Stimulated activated CD4-positive, alpha-beta T cell treated with anti-CD3 and anti-CD28 coated beads, Interleukin-1b, Interleukin-23, amount 100 ng/mL, for 48 hours (primary cell): Measurements from ENCODE around the gene SYNGR3.

Experiments used
- DNase-seq: peaks from one replicate; pipeline ENCODE4 v3.0.0-alpha.2; 2020

Gene SYNGR3

DNA sequence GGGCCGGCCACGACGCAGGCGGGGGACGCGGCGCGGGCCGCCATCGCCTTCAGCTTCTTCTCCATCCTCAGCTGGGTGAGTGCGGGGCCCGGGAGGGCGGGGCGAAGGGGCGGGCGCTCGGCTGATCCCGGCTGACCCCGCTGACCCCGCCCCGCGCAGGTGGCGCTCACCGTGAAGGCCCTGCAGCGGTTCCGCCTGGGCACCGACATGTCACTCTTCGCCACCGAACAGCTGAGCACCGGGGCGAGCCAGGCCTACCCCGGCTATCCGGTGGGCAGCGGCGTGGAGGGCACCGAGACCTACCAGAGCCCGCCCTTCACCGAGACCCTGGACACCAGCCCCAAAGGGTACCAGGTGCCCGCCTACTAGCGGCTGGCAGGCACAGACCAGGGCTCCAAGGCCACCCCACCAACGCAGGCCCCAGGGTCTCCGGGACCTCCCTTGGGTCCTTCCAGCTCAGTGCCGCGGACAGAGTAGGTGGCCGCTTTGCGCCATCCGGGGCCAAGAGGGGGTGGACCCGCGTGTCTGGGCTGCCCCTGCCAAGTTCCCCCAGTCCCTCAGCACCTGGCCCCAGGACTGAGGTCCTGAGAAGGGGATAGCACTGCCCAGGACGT, 3.0 kb downstream of the SYNGR3 start:
- no peak for DNase-seq

- peak; percentile 67 for DNase-seq
Measured at GRCh38 chr16:1993731-1994131, 4.0 kb downstream of the SYNGR3 start.

DNA sequence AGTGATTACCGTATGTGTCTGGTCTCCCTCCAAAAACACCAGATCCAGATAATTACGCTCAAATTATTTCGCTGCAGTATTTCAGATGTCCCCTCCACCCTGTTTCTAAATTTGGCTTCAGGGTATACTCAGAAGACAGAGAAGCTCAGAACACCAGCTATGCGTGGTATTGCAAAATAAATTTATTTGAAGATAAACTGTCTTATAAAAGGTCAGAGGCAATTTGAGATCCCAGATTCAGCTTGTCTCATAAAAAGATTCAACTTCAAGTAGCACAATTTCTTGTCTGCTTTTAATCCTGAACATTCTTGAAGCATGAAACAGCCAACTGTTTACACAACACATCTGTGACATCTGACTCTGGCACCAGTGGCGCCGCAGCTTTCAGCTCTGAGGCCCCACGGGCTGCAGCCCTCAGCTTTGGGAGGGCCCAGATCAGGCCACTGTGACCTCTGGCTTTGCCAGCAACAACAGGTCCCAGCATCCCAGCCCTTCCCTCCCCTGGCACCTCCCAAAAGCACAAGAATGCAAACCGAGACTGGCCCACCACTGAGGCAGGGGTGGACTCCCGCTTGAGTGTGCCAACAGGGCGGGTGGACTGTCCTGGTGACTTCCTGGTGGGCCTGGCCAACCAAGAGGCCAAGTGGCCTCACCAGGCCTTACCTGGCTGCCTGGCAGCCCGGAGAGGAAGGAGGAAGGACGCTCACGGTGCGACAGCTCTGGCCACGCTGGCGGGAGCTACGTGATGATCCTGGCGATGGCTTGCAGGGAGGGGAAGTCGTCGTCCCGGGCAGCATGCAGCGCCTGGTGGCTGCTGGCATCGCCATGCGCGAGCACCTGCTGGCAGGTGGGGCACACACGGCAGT, 8.0 kb downstream of the SYNGR3 start:
- DNase-seq = no peak

- no peak for DNase-seq
Measured at GRCh38 chr16:1998360-1998835, 8.6 kb downstream of the SYNGR3 start.

GRCh38 chr16:1998852-1999801, 9.4 kb downstream of the SYNGR3 start:
- no peak for DNase-seq

DNA sequence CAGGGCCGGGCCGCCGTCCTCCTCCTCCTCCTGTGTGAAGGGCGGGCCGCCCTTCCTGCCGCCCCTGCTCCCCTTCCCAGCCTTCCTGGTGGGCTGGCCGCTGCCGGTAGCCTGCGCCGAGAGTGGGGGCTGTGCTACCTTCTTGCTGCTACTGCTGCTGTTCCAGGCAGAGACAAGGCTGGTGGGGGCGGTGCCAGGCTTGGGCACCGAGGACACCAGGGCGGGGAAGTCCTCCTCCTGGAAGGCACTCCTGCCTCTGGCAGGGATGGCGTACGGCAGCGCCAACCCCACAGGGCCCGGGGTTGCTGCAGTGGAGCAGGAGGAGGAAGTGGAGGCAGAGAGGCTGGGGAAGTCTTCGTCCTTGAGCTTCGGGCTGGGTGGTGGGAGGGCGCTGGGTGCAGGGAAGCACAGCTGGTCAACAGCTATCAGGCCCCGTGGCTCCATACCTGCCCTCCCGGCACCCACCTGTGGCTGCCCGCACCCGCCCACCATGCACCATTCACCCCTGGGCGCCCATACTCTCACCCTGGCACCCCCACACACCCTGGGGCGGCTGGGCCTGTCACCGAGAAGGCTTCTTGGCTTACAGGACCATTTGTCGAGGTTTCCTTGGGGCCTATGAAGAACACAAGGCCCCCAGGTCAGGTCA, 10.2 kb downstream of the SYNGR3 start:
- no peak for DNase-seq

- no peak for DNase-seq
Measured at GRCh38 chr16:2001035-2001434, 11.3 kb downstream of the SYNGR3 start.

GRCh38 chr16:2001456-2002355, 11.9 kb downstream of the SYNGR3 start:
- DNase-seq = no peak

DNA sequence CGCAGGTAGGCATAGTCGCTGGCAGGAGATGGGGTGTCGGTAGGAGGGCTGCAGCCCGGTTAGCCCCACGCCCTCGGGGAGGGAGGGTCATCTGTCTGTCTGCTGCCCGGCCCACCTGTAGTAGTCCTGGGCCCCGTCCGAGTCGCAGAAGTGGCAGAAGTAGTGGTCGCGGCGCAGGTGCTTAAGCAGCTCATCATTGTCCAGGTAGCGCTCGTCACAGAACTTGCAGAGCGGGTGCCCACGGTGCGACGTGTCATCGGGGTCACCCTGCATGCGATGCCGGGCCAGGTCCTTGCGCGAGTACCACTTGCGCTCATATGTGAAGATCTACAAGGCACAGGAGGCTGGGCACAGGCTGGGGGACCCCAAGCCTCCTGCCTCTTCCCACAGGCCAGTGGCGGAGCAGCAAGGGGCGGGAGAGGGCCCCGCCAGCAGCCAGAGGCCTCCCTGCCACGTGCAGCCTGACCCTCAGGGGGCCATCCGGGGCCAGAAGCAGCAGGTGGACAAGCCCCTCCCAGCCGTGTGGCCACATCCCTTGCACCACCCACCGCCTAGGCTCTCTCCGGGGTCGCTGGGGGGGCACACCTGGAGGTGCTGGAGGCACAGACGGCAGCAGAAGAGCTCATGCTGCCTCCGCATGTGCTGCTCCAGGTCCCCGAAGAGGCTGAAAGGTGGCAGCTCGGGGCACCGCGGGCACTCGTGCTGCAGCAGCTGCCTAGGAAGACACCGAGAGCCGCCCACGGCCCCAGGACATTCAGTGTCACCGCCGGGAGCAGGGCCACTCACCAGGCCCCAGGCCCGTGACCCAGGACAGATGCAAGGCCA, 12.8 kb downstream of the SYNGR3 start:
- DNase-seq = no peak

DNA sequence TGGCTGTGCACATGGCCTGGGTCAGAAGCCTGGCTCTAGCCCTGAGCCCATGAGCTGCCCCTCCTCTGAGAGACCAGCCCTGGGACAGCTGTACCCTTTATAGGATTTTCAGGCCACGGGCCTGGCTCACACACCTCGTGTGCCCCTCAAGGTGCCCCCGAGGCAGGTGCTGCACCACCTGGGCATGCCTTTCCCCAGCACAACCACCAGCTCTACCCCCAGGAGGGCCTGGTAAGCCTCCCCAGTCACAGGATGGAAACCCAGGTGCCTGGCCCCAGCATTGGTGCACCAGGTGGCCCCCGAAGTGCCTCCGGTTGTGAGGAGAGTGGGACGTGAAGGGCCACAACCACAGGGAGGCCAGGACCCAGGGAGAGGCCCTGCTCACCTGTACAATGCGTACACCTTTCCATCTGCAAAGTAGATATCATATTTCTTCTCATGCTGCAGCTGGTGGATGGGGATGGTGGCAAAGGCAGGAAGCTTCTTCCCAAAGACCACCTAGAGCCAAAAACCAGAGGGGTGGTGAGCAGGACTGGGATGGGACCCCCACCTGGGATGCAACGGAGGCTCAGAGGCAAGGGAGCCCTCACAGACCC, 13.6 kb downstream of the SYNGR3 start:
- DNase-seq = no peak

DNA sequence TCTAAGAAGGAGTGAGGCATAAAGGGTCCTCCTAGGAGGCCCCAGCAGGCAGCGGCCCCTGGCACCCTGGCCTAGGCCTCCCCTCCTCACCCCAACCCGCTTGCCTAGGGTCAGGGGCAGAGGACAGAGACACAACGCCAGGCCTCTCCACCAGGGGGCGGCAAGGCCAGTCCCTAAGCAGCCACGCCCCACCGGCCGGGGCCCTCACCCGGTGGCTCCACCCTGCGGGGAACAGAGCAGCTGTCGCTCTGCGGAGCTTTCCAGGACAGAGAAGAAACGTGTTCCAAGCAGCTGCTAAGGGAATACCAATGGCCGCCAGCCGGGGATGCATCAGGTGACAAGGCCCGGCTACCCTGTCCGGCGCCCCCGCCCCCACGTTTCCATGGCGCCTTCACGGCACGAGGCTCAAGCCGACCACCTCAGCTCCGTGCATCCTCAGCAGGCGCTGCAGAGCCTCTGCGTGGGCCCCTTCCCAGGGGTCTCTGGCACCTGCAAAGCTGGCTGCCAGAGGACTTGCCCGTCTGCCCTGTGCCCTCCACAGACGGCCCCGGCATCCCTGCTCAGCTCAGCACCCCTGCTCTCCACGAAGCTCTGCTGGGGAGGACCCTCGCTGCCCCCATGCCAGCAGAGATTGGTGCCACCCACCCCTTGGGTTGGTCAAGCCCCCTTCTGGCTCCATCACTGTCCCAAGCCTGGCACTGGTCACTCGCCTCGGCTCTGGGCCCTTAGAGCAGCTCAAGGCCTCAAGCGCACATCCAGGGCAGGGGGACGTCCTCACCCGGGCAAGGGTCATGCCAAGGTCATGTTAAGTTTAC, 14.3 kb downstream of the SYNGR3 start:
- DNase-seq = peak; percentile 90

DNA sequence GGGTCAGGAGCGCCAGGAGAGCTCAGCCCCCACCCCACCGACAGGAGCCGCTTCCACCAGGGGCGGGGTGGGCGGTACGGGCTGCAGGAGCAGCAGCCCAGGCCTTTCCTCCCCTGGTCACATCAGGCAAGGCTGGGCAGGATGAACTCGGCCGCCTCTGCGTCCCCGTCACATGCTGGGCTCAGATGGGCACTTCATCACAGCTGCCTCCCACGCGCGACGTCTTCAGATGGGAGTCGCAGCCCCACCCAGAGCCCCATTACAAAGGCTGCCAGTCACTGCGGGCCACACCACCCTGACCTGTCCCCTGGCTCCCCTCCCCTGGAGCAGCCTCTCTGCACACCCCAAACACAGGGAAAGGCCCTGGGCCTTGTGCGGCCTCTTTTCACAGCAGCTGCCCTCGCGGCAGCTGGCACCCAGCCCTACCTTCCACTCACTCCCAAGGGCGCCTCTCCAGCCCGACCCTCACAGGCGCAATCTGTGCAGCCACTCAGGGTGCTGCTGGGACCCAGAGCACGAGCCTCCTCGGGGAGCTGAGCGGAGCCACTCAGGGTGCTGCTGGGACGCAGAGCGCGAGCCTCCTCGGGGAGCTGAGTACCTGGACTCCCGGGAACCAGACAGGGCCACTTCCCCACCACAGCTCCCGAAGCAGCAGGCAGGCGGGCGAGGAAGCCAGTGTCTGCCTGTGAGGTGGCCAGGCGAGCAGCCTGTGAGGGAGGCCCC, 15.2 kb downstream of the SYNGR3 start:
- DNase-seq = no peak

DNA sequence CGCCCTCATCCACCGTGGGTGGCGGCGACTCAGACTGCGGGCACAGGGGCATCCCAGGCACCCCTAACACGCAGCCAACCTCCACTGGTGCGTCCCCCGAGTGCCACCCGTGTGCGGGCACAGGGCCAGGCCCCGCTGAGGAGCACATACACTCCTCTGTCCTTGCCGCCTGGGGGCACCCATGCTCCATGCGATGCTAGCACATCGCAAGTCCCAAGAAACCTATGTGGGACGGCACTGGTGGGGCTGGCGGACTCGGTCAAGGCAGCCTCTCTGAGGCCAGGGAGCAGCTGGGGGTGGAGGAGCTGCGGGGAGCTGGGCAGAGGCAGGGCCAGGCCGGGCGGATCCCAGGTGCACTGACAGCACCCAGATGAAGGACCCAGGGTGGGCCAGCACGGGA, 15.9 kb downstream of the SYNGR3 start:
- DNase-seq = no peak

GRCh38 chr16:2006317-2006716, 16.5 kb downstream of the SYNGR3 start:
- DNase-seq = no peak

GRCh38 chr16:2007081-2007836, 17.5 kb downstream of the SYNGR3 start:
- DNase-seq = no peak

- DNase-seq = peak; percentile 34
Measured at GRCh38 chr16:2008009-2008526, 18.3 kb downstream of the SYNGR3 start.

GRCh38 chr16:2008631-2009163, 18.9 kb downstream of the SYNGR3 start:
- DNase-seq = peak; percentile 46
